HEK293 (cell line): Measurements from ENCODE around the gene IL1A.

Experiments used
- KLF17 ChIP-seq: fragments of 450-650 bp; formaldehyde crosslinking; IDR thresholded peaks from 2 replicates; pipeline ENCODE4 v1.5.1; 2016; ENCODE audit warnings: missing biosample characterization, missing genetic modification characterization
- ZNF654 ChIP-seq: fragments of 450-650 bp; formaldehyde crosslinking; IDR thresholded peaks from 2 replicates; pipeline ENCODE4 v1.5.1; 2016; ENCODE audit warnings: low read depth, missing biosample characterization, missing genetic modification characterization

DNA sequence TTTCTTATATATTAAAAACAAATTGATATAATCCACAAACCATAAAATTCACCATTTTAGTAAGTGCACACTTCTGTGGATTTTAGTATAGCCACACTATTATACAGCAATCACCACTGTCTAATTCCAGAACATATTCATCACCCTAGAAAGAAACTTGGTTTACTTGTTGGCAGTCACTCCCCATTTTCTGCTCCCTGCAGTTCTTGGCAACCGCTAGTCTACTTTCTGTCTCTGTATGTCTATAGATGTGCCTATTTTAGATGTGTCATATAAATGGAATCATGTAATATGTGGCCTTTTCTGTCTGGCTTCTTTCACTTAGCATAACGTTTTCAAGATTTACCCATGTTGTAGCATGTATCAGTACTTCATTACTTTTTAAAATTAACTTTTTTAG lies 25.6 kb downstream of the IL1A start:
- TF ChIP-seq KLF17 (tag by site-specific recombination) (no peak), ZNF654 (tag by site-specific recombination) (no peak)
